GM19025 (cell line): ENCODE data around the gene CORO6.
A peak's percentile ranks its signal among the peaks of the same experiment; 100 is the strongest.

Experiments used
- ATAC-seq: cut with Tn5 transposase; IDR thresholded peaks from one replicate; pipeline ENCODE4 v1.9.1; 2021; ENCODE audit warnings: mild to moderate bottlenecking, low read depth, moderate library complexity; ENCODE audit not compliant: unreplicated experiment

CORO6 gene

GRCh38 chr17:29592850-29593551 is 29.7 kb downstream of the CORO6 start, which contains the start of gene ANKRD13B:
Gene ANKRD13B, plus strand, starts transcription at chr17:29593132. Its CDS starts 490 bp downstream, at chr17:29593622.
- no peak for ATAC-seq

- ATAC-seq, result no peak
These were observed 30.7 kb downstream of the CORO6 start for GRCh38 chr17:29591737-29592608.

GRCh38 chr17:29591146-29591736 is 31.5 kb downstream of the CORO6 start:
- no peak for ATAC-seq

- no peak for ATAC-seq
These were observed 32.1 kb downstream of the CORO6 start for GRCh38 chr17:29590411-29591145.

GRCh38 chr17:29589524-29590410 is 32.9 kb downstream of the CORO6 start, which contains the start of gene GIT1:
Gene GIT1, minus strand, starts transcription at chr17:29589648. Its CDS starts 270 bp downstream, at chr17:29589378.
- ATAC-seq, result peak; percentile 70

GRCh38 chr17:29588562-29589411 is 33.9 kb downstream of the CORO6 start:
- peak; percentile 20 for ATAC-seq

GRCh38 chr17:29588017-29588561 is 34.6 kb downstream of the CORO6 start:
- ATAC-seq, result no peak

GRCh38 chr17:29587591-29587990 is 35.1 kb downstream of the CORO6 start:
- ATAC-seq, result no peak

GRCh38 chr17:29586676-29587469 is 35.8 kb downstream of the CORO6 start:
- no peak for ATAC-seq

GRCh38 chr17:29585080-29585751 is 37.5 kb downstream of the CORO6 start:
- no peak for ATAC-seq

GRCh38 chr17:29584452-29585079 is 38.1 kb downstream of the CORO6 start:
- ATAC-seq, result no peak

- ATAC-seq, result no peak
These were observed 39.1 kb downstream of the CORO6 start for GRCh38 chr17:29583324-29584248.

GRCh38 chr17:29582772-29583171 is 39.9 kb downstream of the CORO6 start:
- ATAC-seq, result no peak

- no peak for ATAC-seq
These were observed 40.4 kb downstream of the CORO6 start for GRCh38 chr17:29582254-29582765.

GRCh38 chr17:29581583-29582253 is 41.0 kb downstream of the CORO6 start:
- no peak for ATAC-seq
